GM23338 (cell line): ENCODE results near the gene ALDH9A1. TPM values are rescaled to one million over a fixed set of nuclear protein-coding genes. Genes with fewer than 3 reads are reported as not detected.

Experiments used
- ATAC-seq: fragments of 200-7000 bp; cut with Tn5 transposase; 3 replicates; pipeline ENCODE4 v1.9.1; 2020
- DNase-seq: peaks from one replicate; pipeline ENCODE4 v3.0.0-alpha.2; 2015; ENCODE audit warnings: low spot score
- H2AFZ ChIP-seq: fragments of 200-600 bp; sonication (generic); 2 replicates; pipeline ENCODE4 v1.8.0; 2016; ENCODE audit warnings: antibody characterized with exemption, mild to moderate bottlenecking, moderate library complexity
- H3F3A ChIP-seq: fragments of 200-600 bp; sonication (generic); replicated peaks from 2 replicates; pipeline ENCODE4 v1.8.0; 2017; ENCODE audit warnings: antibody characterized with exemption, mixed run types, low read depth
- H3K27ac ChIP-seq: fragments of 200-600 bp; sonication (generic); 2 replicates; pipeline ENCODE4 v1.6.1; 2016; ENCODE audit warnings: low read depth
- H3K27me3 ChIP-seq: fragments of 200-600 bp; sonication (generic); 2 replicates; pipeline ENCODE4 v1.8.0; 2016; ENCODE audit warnings: mild to moderate bottlenecking, mixed run types, moderate library complexity; ENCODE audit not compliant: insufficient read depth
- H3K36me3 ChIP-seq: fragments of 200-600 bp; sonication (generic); 2 replicates; pipeline ENCODE4 v1.8.0; 2016; ENCODE audit warnings: mild to moderate bottlenecking; ENCODE audit not compliant: insufficient read depth
- H3K4me1 ChIP-seq: fragments of 200-600 bp; sonication (generic); 2 replicates; pipeline ENCODE4 v1.8.0; 2016; ENCODE audit warnings: mild to moderate bottlenecking, moderate library complexity; ENCODE audit not compliant: insufficient read depth
- H3K4me2 ChIP-seq: fragments of 200-600 bp; sonication (generic); 2 replicates; pipeline ENCODE4 v1.7.1; 2017; ENCODE audit warnings: mixed run types
- H3K4me3 ChIP-seq: fragments of 200-600 bp; sonication (generic); 2 replicates; pipeline ENCODE4 v1.6.1; 2016; ENCODE audit warnings: mixed run types
- H3K79me2 ChIP-seq: fragments of 200-600 bp; sonication (generic); replicated peaks from 2 replicates; pipeline ENCODE4 v1.8.0; 2017; ENCODE audit warnings: mild to moderate bottlenecking; ENCODE audit not compliant: insufficient read depth
- H3K9me2 ChIP-seq: fragments of 200-600 bp; sonication (generic); 2 replicates; pipeline ENCODE4 v1.8.0; 2017; ENCODE audit not compliant: insufficient read depth
- H4K20me1 ChIP-seq: fragments of 200-600 bp; sonication (generic); replicated peaks from 2 replicates; pipeline ENCODE4 v1.8.0; 2017; ENCODE audit warnings: mild to moderate bottlenecking; ENCODE audit not compliant: insufficient read depth
- H3K27ac Mint-ChIP-seq: 2 replicates; pipeline ENCODE4 v1.8.0; 2020; ENCODE audit warnings: inconsistent platforms, mild to moderate bottlenecking, moderate library complexity, mixed read lengths
- H3K27me3 Mint-ChIP-seq: 3 replicates; pipeline ENCODE4 v1.8.0; 2022; ENCODE audit warnings: low read depth, mild to moderate bottlenecking, moderate library complexity, mixed read lengths, inconsistent platforms; ENCODE audit not compliant: insufficient read depth, poor library complexity
- H3K36me3 Mint-ChIP-seq: 3 replicates; pipeline ENCODE4 v1.8.0; 2021; ENCODE audit warnings: low read depth, mild to moderate bottlenecking, inconsistent platforms, moderate library complexity, mixed read lengths
- H3K4me1 Mint-ChIP-seq: 3 replicates; pipeline ENCODE4 v1.8.0; 2020; ENCODE audit warnings: mild to moderate bottlenecking, inconsistent platforms, mixed read lengths
- H3K4me3 Mint-ChIP-seq: 3 replicates; pipeline ENCODE4 v1.8.0; 2021; ENCODE audit warnings: moderate library complexity, mild to moderate bottlenecking, inconsistent platforms, mixed read lengths
- H3K9me3 Mint-ChIP-seq: 3 replicates; pipeline ENCODE4 v1.8.0; 2020; ENCODE audit warnings: moderate library complexity, mild to moderate bottlenecking, inconsistent platforms, mixed read lengths
- CREB1 ChIP-seq: fragments of 250-450 bp; sonication (Bioruptor Pico); IDR thresholded peaks from 2 replicates; pipeline ENCODE4 v1.5.0; 2020; ENCODE audit warnings: low read depth, mild to moderate bottlenecking, moderate library complexity
- ETS1 ChIP-seq: IDR thresholded peaks from 2 replicates; pipeline ENCODE4 v1.6.1; 2016; ENCODE audit warnings: antibody characterized with exemption
- EZH2 ChIP-seq: fragments of 200-600 bp; sonication (generic); IDR thresholded peaks from one replicate; pipeline ENCODE4 v1.8.0; 2017; ENCODE audit warnings: antibody characterized with exemption, mild to moderate bottlenecking, low read depth; ENCODE audit not compliant: unreplicated experiment
- EZH2phosphoT487 ChIP-seq: fragments of 200-600 bp; sonication (generic); IDR thresholded peaks from one replicate; pipeline ENCODE4 v1.8.1; 2018; ENCODE audit warnings: antibody characterized with exemption; ENCODE audit not compliant: unreplicated experiment
- JUNB ChIP-seq: IDR thresholded peaks from one replicate; pipeline ENCODE4 v1.6.1; 2016; ENCODE audit warnings: antibody characterized with exemption; ENCODE audit not compliant: unreplicated experiment
- NANOG ChIP-seq: IDR thresholded peaks from 2 replicates; pipeline ENCODE4 v1.6.1; 2016; ENCODE audit warnings: antibody characterized with exemption, borderline replicate concordance
- POLR2AphosphoS5 ChIP-seq: IDR thresholded peaks from 2 replicates; pipeline ENCODE4 v1.6.1; 2016; ENCODE audit warnings: antibody characterized with exemption, low read depth
- REST ChIP-seq: IDR thresholded peaks from one replicate; pipeline ENCODE4 v1.6.1; 2018; ENCODE audit warnings: antibody characterized with exemption; ENCODE audit not compliant: unreplicated experiment
- STAT1 ChIP-seq: IDR thresholded peaks from one replicate; pipeline ENCODE4 v1.6.1; 2016; ENCODE audit warnings: antibody characterized with exemption; ENCODE audit not compliant: unreplicated experiment
- ZNF114 ChIP-seq: fragments of 250-450 bp; sonication (Bioruptor Pico); IDR thresholded peaks from 2 replicates; pipeline ENCODE4 v1.5.0; 2020; ENCODE audit warnings: mild to moderate bottlenecking, moderate library complexity
- ZNF331 ChIP-seq: fragments of 250-450 bp; sonication (Bioruptor Pico); IDR thresholded peaks from 2 replicates; pipeline ENCODE4 v1.5.0; 2020; ENCODE audit warnings: low read depth, mild to moderate bottlenecking, moderate library complexity
- polyA plus RNA-seq: library from polyadenylated mRNA; unstranded; fragments of >200 nt; fragmentation: Nextera tagmentation; extraction: Ambion mirVana; gene quantifications from 2 replicates; pipeline ENCODE4 v1.2.1, GENCODE V29; 2016
- total RNA-seq: library from RNA; depleted of rRNA; stranded (reverse); fragments of >200 nt; shearing (Covaris generic); gene quantifications from 2 replicates; pipeline ENCODE4 v1.2.3, GENCODE V29; 2014
- TF ChIP-seq, protein P1 (sequence below), 2 experiments: fragments of 200-600 bp in 1 of 2; sonication (generic) in 1 of 2; conservative IDR thresholded peaks; 2 replicates each; pipeline versions ENCODE4 v1.5.1 to v1.6.1; 2016 to 2017; ENCODE audit warnings: antibody characterized with exemption in 2 of 2, low read depth in 2 of 2, mild to moderate bottlenecking in 2 of 2, moderate library complexity in 1 of 2
- TF ChIP-seq, protein P2 (sequence below): fragments of 250-450 bp; sonication (Bioruptor Pico); IDR thresholded peaks from 2 replicates; pipeline ENCODE4 v1.5.0; 2020; ENCODE audit warnings: mild to moderate bottlenecking, moderate library complexity

Gene ALDH9A1
- total and polyA plus RNA-seq, 2 experiments from 2014 or later: 50.6 to 59.2 TPM

GRCh38 chr1:165703648-165704047, 5.3 kb upstream of the ALDH9A1 start:
- H3K9me3 Mint-ChIP-seq: no peaks in the 10 kb centered on the region
- Histone ChIP-seq H3K27me3 (no peaks in the 10 kb centered on the region), H3K4me3 (no peak overlapping the region), H3F3A (no peaks in the 10 kb centered on the region), H3K4me1 (no peaks in the 10 kb centered on the region), H3K4me2 (no peak overlapping the region), H3K9me2 (no peaks in the 10 kb centered on the region), H4K20me1 (no peaks in the 10 kb centered on the region), H3K27ac (no peak overlapping the region), H3K36me3 (no peaks in the 10 kb centered on the region), H2AFZ (no peak overlapping the region), H3K79me2 (no peaks in the 10 kb centered on the region)
- peaks cover 1% of the 10 kb centered on the region for H3K27me3 Mint-ChIP-seq
- ATAC-seq: no peak
- H3K4me3 Mint-ChIP-seq: no peak overlapping the region
- TF ChIP-seq ZNF114 (CRISPR knock-in tag) (no peak), ZNF331 (no peak), EZH2 (no peak), JUNB (no peak), EZH2phosphoT487 (no peak), REST (no peak), STAT1 (no peak), NANOG (no peak), POLR2AphosphoS5 (no peak), CREB1 (CRISPR knock-in tag) (no peak), ETS1 (no peak)
- TF ChIP-seq, protein P1, sequence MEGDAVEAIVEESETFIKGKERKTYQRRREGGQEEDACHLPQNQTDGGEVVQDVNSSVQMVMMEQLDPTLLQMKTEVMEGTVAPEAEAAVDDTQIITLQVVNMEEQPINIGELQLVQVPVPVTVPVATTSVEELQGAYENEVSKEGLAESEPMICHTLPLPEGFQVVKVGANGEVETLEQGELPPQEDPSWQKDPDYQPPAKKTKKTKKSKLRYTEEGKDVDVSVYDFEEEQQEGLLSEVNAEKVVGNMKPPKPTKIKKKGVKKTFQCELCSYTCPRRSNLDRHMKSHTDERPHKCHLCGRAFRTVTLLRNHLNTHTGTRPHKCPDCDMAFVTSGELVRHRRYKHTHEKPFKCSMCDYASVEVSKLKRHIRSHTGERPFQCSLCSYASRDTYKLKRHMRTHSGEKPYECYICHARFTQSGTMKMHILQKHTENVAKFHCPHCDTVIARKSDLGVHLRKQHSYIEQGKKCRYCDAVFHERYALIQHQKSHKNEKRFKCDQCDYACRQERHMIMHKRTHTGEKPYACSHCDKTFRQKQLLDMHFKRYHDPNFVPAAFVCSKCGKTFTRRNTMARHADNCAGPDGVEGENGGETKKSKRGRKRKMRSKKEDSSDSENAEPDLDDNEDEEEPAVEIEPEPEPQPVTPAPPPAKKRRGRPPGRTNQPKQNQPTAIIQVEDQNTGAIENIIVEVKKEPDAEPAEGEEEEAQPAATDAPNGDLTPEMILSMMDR (conservative IDR thresholded peaks at IDR 0.05; ENCODE audit: low read depth in 2 of 2): no peak
- TF ChIP-seq, protein P2, sequence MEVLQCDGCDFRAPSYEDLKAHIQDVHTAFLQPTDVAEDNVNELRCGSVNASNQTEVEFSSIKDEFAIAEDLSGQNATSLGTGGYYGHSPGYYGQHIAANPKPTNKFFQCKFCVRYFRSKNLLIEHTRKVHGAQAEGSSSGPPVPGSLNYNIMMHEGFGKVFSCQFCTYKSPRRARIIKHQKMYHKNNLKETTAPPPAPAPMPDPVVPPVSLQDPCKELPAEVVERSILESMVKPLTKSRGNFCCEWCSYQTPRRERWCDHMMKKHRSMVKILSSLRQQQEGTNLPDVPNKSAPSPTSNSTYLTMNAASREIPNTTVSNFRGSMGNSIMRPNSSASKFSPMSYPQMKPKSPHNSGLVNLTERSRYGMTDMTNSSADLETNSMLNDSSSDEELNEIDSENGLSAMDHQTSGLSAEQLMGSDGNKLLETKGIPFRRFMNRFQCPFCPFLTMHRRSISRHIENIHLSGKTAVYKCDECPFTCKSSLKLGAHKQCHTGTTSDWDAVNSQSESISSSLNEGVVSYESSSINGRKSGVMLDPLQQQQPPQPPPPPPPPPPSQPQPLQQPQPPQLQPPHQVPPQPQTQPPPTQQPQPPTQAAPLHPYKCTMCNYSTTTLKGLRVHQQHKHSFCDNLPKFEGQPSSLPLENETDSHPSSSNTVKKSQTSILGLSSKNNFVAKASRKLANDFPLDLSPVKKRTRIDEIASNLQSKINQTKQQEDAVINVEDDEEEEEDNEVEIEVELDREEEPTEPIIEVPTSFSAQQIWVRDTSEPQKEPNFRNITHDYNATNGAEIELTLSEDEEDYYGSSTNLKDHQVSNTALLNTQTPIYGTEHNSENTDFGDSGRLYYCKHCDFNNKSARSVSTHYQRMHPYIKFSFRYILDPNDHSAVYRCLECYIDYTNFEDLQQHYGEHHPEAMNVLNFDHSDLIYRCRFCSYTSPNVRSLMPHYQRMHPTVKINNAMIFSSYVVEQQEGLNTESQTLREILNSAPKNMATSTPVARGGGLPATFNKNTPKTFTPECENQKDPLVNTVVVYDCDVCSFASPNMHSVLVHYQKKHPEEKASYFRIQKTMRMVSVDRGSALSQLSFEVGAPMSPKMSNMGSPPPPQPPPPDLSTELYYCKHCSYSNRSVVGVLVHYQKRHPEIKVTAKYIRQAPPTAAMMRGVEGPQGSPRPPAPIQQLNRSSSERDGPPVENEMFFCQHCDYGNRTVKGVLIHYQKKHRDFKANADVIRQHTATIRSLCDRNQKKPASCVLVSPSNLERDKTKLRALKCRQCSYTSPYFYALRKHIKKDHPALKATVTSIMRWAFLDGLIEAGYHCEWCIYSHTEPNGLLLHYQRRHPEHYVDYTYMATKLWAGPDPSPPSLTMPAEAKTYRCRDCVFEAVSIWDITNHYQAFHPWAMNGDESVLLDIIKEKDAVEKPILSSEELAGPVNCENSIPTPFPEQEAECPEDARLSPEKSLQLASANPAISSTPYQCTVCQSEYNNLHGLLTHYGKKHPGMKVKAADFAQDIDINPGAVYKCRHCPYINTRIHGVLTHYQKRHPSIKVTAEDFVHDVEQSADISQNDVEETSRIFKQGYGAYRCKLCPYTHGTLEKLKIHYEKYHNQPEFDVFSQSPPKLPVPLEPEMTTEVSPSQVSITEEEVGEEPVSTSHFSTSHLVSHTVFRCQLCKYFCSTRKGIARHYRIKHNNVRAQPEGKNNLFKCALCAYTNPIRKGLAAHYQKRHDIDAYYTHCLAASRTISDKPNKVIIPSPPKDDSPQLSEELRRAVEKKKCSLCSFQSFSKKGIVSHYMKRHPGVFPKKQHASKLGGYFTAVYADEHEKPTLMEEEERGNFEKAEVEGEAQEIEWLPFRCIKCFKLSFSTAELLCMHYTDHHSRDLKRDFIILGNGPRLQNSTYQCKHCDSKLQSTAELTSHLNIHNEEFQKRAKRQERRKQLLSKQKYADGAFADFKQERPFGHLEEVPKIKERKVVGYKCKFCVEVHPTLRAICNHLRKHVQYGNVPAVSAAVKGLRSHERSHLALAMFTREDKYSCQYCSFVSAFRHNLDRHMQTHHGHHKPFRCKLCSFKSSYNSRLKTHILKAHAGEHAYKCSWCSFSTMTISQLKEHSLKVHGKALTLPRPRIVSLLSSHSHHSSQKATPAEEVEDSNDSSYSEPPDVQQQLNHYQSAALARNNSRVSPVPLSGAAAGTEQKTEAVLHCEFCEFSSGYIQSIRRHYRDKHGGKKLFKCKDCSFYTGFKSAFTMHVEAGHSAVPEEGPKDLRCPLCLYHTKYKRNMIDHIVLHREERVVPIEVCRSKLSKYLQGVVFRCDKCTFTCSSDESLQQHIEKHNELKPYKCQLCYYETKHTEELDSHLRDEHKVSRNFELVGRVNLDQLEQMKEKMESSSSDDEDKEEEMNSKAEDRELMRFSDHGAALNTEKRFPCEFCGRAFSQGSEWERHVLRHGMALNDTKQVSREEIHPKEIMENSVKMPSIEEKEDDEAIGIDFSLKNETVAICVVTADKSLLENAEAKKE (CRISPR knock-in tag): no peak
- no peak overlapping the region for H3K27ac Mint-ChIP-seq
- H3K36me3 Mint-ChIP-seq: no peaks in the 10 kb centered on the region
- DNase-seq: no peak
- no peaks in the 10 kb centered on the region for H3K4me1 Mint-ChIP-seq
